Anterior cingulate cortex (tissue), 58 donors: Measurements from ENCODE around the gene SLC13A5.
"Not testable (repeated sequence)": the region's sequence is repeated elsewhere in the genome, so short reads cannot be mapped to it uniquely, and the experiment has no call there.

Experiments used
- DNase-seq, 58 donors: peaks; one replicate each; lab custom pipeline; 2025; lab: John Stamatoyannopoulos, UW

SLC13A5 gene

DNA sequence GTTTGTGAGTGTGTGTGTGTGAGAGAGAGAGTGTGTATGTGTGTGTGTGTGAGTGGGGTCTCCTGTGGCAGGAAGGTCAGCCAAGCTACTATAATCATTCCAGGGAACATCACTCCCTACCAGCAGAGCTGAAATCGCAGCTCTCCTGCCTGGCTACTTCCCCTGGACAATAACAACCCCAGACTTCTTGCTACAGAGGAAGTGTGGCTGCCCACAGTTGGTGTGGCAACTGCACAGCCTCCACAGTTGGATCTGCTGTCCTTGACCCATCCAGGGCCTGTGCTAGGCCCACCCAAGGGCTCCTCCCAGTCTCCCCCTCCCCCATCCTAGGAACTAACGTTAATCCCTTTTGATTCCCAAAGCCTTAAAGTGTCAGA is 1.5 kb downstream of the SLC13A5 start:
- no peak for DNase-seq

DNA sequence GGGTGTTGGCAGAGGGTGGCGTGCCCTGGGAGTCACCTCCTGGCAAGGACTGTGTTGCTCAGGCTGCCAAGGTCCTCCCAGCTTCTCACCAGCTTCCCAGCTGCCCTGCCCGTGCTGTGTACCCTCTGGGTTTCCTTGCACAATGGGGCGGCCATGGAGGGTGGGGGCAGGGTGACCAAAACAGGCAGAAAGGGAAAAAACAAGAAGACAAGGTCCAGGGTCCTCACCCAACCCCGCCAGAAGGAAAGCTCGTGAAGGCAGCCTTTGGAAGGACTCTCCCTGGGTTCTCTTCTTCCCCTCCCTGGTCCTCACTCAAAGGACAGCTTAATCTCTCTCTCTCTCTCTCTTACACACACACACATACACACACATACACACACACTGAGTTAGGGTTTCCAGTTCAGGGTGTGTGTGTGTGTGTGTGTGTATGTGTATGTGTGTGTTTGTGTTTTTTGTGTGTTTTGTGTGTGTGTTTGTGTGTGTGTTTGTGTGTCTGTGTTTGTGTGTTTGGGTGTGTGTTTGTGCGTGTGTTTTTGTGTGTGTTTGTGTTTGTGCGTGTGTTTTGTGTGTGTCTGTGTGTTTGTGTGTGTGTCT is 2.0 kb downstream of the SLC13A5 start:
- DNase-seq = peak in 41 of 58 donors; percentile 2 to 77 (median 23)

DNA sequence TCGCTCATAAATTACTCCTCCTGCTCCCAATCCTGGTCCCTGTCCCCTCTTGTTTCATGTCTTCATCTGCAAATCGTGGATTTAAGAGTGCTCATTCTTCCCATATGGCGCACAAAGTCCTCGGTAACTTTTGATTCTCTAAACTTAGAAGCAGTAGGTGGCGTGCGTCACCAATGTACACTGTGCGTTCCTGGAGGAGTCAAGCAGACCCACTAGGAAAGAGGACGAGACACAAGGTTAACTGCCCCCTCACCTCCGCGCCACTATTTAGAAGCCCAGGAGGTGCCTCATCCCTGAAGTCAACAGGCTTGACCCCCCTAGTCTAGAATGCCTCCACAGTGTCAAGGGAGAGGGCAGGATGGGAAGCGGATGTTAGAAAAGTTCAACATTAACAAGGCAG is 2.9 kb downstream of the SLC13A5 start:
- peak in 4 of 58 donors; percentile 4 to 10 (median 8) for DNase-seq

DNA sequence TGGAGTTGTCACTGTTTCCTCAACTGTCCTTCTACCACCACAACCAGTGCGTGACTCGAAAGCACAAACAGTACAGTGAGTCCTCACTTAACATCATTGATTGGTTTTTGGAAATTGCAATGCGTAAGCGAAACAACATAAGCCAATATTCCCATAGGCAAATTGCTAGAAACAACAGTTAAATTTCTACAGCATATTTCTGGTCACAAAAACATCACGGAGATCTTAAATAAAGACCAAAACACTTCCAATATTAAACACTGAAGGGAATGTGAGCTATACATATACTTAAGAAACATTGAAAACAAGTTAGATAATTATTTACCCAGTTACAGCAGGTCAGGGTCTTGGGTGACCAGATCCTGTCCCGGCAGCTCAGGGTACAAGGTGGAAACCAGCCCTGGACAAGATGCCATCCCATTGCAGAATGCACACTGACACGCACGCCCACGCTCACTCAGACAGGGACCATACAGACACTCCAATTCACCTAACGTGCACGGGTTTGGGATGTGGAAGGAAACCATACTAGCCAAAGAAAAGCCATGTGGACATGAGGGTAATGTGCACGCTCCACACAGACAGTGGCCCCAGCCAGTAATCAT is 4.7 kb downstream of the SLC13A5 start:
- no peak for DNase-seq

DNA sequence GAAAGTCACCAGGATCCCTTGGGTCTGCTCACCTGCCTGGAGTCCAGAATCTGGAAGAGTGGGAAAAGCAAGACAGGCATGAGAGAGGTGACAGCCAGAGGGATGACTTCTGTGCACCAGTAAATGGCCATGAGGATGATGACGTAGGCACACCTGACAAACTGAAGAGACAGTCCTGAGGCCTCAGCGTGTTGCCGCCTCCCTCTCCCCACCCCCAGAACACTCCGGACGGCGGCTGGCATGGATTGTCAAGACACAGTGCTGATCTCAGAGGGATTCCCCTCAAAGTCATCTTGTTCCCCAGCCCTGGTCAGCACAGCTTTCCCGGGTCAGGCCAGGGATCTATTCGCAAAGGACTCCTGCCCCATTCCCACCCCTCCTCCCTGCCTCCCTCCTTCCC is 6.2 kb downstream of the SLC13A5 start:
- no peak for DNase-seq

DNA sequence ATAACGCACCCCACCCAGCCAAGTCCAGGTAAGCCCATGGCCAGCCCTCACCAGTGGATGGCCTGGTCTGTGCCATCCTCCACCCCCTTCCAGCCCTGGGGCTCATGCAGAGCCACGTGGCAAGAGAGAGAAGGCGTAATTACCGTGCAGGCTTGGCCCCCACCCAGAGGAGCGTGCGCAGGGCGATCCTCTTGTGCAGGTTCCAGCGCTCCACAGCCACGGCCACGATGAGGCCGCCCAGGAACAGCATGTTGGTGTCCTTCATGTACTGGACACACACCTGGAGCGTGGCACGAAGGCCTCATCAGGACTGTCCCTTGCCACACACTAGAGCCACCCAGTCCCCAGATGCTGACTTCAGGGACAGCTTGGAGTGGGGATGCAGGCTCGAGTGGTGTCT is 6.7 kb downstream of the SLC13A5 start:
- DNase-seq = no peak

DNA sequence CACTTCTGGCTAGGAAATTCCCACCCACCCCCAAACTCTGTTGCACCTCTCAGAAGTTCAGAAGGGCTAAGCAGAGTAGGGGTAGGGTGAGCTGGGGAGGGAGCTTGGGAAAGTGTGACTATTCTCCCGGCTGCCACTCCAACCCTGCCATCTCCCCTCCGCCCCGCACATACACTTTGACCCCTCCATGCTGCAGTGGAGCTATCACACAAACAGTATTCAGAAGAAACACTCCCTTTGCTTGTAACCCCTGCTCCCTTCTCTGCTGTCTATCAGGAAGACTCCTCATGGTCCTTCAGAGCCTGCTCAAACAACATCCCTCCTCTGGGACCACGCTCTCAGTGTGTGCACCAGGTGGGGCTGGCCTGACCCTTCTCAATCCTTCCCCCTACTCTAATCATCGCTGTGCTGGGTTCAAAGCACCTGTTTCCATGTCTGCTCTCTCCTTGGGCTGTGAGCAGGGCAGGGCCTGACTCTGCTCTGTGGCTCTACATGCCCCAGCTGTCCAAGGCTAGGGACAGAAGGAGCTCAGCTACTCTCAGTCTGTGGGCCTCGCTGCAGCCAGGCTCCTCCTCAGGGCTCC is 8.6 kb downstream of the SLC13A5 start:
- DNase-seq = no peak

DNA sequence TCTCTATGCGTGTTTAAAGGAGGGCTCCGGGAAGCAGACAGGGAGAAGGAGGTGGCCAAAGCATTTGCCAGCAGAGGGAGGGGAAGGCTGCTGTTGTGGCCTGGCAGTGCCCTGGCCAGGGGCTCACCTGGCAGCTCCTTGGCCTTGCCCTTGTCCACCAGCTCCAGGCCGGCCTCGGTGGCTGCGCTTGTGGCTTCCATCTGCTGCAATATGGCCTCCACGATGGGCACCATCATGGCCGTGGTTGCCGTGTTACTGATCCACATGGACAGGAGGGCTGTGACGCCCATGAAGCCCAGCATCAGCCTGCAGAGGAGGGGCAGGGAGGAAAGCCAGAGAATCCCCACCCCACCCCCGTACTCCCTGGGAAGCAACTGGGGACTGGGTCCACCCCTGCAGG is 9.4 kb downstream of the SLC13A5 start:
- no peak for DNase-seq

DNA sequence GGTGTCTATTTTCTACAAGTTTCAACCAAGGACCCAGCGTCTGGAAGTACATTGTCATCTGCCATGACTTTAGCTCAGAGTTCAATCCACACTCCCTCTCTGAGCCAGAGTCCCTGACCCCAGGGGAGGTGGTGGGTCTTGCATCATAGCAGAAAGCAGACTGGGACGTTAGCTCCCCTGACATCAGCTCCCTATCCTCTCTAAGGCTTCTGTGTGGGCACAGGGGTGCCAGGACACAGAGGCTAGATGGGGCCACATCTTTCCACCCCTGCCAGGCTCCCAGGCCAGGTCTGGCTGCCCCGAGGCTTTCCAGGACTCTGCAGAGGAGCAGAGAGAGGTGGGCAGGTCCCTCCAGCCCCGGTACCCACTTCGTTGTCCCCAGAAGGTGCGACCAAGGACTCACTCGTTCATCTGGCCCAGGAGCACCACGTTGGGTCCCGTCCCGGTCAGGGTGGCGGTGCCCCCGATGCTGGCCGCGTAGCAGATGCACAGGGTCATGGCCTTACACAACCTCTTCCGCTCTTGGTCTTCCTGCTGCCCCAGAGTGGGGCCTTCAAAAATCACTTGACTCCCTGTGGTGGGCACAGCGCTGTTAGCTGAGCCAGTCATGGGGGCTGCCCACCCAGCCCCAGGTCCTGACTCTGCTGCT is 10.5 kb downstream of the SLC13A5 start:
- no peak for DNase-seq

DNA sequence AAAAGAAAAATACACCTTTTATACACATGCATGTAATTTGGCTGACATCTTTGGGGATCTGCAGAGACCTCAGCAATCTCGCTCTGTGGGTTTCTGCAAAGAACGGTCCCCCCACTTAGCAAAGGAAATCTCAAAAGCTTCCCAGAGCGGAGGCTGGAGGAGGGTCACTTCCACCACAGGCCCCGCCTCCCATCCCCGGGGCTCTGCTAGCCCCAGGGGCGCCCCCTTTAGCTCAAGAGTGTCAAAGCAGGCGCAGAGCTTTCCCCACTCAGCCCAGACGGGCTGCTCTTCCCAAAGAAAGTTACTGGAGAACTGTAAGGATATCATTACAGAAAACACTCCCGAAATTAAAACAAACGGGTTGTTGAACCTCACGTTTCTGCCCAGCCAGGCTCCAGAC is 11.4 kb downstream of the SLC13A5 start:
- DNase-seq = no peak

DNA sequence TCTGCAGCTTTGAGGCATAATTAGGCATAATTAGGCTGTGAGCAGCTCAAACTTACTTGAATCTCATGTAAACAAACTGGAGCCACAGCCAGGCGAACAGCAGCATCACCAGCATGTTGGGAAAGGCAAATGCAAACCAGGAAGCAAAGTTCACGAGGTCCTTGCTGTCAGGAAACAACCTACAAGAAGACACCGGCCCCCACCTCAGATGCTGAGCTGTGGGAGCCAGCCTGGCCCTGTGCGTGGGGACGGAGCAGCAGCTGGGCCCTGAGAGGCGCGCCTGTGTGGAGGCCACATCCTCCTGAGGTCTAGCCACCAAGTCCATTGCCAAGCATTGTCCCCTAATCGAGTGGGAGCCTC is 12.2 kb downstream of the SLC13A5 start:
- DNase-seq = no peak

DNA sequence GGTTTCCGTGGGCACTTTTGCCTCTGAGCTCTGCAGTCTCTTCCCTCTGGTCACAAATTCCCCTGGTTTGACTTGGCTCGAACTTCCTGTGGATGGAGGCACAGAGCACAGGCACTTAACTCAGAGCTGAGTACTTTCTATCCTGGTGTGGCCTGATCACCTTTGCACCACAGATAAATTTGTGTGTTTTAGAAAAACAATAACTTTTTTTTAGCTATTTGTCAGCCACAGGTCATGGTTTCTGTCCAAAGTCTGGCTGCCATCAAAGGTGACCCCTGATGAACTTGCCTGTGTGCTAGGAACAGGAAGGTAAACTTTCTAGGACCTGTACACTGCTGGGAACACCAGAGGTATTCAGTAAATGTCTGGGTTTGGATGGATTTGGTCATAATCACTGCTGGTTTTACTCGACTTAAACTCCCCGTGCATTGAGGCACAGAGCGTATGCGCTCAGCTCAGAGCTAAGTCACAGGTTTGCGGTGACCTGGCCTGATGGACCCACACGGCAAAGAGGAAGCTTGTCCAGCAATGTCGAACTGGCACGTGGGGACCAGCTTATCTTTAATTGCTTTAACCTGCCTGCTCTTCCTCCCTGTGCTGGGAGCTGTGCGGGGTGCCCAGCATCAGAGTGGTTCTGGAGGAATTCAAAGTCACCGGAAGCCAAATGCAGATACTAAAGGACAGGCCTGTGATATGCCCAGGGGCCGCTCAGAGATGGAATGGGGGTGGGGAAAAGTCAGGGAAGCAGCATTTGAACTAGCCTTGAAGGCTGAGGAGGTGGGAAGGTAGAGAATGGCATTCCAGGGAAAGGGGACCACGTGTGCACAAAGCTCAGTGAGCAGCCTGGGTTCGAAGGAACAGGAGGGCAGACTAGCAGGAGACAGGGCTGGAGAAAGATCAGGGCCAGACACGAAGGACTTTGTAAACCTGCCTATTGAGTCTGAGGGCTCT is 12.9 kb downstream of the SLC13A5 start:
- no peak for DNase-seq

DNA sequence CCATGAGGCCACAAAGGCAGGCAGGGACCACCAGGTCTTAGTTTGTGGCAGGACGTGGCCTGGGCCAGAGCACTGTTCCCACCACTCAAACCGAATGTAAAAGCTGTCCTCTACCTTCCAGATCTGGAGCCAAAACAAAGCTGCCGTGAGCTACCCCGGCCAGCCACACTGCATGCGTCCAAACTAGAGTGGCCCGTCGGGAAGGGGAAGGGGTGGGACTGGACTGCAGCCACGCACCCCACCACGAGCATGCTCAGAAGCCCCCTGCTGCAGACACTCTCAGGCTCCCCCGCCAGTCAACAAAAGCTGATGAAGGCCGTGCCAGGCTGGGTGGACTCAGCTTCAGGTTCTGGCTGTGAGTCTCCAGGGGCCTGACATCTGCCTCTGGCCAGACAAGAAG is 15.2 kb downstream of the SLC13A5 start:
- DNase-seq = no peak

DNA sequence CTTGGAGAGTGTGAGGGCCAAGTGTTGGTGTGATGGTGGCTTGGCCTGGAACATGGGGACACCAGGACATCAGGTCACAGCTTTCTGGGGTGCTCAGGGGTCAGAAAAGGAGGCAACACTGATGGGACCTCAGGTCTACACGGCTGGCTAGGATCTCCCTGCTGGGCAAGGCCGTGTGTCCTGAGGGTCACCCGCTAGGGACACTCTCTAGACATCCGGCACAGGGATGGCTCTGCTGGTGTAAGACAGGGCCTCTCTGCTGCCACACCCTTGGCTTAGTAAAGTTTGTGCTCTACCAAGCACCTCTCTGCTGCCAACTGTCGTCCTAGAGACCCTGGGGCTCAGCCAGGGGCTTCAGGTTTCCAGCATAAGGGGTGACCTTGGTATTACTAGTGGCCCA is 16.3 kb downstream of the SLC13A5 start:
- DNase-seq = no peak

DNA sequence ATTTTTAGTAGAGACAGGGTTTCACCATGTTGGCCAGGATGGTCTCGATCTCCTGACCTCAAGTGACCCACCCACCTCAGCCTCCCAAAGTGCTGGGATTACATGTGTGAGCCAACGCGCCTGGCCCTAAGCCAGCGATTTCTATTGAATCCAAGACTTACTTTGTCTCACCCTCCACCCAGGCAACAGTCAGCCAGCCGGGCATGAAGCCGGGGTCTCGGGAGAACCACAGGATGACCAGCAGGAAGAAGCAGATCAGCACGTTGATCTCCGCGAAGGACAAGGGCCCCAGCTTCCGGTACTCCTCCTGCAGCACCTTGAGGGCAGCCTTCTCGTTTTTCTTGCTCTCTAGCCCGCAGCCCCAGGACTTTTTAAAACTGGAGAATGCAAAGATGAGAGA is 17.6 kb downstream of the SLC13A5 start:
- DNase-seq = no peak

DNA sequence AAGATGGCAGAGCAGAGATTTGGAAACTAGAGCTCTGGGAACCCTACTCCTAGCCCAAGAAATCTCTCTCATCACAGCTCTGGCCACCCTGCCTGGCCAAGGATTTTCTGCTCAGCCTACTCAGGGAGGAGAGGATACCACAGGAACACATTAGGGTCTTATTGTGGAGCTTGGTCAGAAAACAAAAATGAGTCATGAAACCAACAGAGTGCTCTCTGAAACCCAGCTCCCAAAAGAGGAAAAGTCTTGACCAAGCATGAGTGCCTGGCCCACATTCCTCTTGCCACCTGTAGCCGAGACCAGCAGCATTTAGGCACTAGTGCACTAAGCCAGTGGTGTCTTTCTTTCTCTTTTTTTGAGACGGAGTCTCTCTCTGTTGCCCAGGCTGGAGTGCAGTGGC is 18.1 kb downstream of the SLC13A5 start:
- no peak for DNase-seq

DNA sequence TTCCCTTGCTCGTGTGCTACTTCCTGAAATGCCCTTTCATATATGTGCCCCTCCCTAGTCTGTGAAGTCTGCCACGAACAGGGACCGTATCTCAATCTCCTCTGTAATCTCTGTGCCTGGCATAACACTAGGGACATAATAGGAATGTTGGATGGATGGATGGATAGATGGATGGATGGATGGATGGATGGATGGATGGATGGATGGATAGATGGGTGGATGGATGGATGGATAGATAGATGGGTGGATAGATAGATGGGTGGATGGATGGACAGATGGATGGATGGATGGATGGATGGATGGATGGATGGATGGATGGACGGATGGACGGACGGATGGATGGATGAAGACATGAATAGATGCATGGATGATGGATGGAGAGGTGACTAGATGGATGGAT is 21.2 kb downstream of the SLC13A5 start:
- not testable (repeated sequence) for DNase-seq

DNA sequence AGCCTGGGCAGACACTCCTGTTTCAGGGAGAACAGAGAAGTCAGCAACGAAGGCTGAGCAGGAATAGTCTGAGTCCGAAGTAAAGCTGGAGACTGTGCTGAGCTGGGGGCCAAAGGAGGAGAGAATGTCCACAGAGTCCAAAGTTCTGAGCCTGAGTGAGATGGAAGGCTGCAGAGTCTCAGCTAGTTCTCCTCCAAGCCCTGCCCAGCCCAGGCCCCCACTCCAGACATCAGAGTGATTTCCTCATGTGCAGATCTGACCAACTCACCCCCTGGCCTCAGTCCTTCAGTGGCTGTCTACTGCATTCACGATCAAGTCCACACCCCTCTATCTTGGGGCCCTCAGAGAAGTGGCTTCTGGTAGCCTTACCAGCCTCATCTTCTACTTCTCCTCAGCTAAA is 21.6 kb downstream of the SLC13A5 start:
- no peak for DNase-seq

DNA sequence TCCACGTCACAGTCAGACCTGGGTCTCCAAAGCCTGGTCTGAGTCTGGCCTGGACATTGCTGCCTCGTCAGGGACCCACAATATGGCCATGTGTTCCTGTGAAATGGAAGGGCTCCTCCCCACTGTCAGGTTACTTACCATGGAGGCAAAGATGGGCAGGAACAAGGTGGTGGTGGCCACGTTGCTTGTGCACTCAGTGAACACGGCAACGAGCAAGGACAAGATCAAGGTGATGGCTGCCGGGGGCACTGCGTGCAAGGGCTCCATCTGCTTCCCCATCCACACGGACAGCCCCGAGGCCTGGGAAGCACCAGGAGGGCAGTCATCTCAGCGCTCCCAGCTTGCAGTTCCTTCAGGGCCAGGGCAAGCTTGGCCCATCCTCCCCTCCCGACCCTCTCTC is 22.5 kb downstream of the SLC13A5 start:
- no peak for DNase-seq

DNA sequence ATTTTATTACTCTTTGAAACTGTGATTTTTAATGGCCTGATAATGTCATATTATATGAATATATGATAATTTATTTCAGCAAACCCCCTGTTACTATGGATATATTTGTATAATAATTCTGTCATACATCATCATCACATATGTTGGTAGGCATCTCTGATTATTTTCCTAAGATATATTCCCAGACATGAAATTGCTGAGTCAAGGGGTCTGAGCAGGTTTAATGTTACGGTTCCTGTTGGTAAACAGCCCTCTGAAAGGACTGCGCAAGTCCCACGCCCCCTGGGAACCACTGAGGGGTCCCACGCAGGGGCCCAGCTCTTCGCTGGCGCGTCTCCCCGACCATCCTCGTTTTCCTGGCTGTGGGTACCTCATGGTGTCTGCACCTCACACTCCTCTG is 24.2 kb downstream of the SLC13A5 start:
- no peak for DNase-seq

DNA sequence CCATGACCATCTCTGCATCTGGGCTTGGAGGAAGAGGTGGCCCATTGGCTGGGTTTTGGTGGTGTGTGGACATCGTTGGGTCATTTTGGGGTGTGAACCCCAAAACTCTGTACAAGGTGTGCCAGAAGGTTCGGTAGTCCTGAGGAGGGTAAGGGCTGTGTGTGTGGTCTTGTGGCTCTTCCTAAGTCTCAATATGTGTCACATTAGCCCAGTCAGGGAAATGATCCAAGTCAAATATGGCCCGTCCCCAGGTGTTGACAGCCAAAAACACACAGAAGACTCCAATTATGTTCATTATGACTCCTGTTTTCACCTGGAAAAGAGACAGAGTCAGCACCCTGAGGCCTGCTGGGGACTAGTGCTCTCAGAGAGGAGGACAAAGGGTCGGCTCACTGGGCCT is 27.1 kb downstream of the SLC13A5 start:
- DNase-seq = no peak
